Measurements from ENCODE around the gene DPP6. TPM values are rescaled to one million over a fixed set of nuclear protein-coding genes. Genes with fewer than 3 reads are reported as not detected.
"Not testable (repeated sequence)": the region's sequence is repeated elsewhere in the genome, so short reads cannot be mapped to it uniquely, and the experiment has no call there.

The DPP6 gene
- polyA plus RNA-seq, 2 of the 4 experiments (the other 2 are of a cell fraction) = not detected

DNA sequence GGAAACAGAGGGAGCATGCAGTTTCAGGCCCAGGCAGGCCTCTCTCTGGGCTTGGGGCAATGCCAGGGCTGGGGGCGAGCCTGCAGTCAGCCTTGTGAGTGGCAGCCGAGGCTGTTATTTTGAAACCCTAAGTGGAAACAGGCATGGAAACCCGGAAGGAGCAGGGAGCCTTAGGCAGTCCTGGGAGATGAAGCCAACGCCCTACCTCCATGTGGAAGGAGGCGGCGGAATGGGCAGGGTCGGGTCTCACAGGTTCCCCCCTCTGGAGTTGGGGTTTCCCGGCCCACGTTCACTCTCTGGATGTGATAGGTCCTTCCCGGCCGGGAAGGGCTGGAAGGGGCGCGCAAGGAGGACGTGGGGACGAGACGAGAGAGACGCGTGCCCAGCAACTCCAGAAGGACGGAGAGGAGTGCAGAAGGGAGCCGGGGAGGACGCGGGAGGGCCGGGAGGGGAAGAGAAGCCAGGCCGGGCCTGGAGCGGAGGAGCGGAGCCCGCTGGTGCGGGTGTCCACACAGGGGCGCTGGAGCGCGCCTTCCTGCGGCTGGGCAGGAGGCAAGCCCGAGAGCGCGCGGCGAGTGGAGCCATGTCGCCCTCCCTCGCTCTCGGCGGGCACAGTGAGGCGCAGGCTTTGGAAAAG lies 1.1 kb upstream of the DPP6 start:
- peak; percentile 89 to 98 for ATAC-seq

DNA sequence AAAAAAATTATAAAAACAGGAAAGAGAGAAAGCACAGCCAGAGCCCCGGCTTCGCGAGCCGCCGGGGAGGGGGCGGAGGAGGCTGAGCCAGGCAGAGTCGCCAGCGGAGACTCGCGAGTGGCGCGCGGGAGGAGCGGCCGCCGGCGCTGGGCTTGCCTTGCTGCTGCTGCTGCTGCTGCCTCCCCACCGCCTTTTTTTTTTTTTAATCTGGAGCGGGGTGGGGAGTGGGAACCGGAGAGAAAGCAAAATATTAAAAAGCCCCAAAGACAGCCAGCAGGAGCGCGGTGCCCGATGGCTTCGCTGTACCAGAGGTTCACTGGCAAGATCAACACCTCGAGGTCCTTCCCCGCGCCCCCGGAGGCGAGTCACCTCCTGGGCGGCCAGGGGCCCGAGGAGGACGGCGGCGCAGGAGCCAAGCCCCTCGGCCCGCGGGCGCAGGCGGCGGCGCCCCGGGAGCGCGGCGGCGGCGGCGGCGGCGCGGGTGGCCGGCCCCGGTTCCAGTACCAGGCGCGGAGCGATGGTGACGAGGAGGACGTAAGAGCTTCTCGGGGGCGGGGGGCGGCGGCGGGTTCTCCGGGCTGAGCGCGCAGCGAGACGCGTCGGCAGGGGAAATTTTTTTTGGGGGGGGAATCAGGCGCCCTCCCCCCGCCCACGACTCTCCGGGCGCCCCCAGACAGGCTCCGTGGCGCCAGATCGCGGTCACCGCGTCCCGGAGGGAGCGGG lies 493 bp downstream of the DPP6 start:
- DNase-seq (ENCODE audit: low read depth in 1 of 2, low spot score in 1 of 2); H3K4me3 ChIP-seq; H3K27ac ChIP-seq; POLR2A ChIA-PET; H3K9me3 ChIP-seq; H3K4me1 ChIP-seq; ATAC-seq; H3K4me2 ChIP-seq; FAIRE-seq; CTCF ChIA-PET: not testable (repeated sequence)
- 75% methylated on average over 58 of the region's 83 CpGs for WGBS (ENCODE audit: missing lambda C conversion rate)

More for the DNA sequence above, 1.1 kb upstream of the DPP6 start:
- CTCF ChIA-PET; H3K4me1 ChIP-seq; FAIRE-seq; H3K4me2 ChIP-seq; DNase-seq (ENCODE audit: low read depth in 1 of 2, low spot score in 1 of 2); H3K4me3 ChIP-seq; POLR2A ChIA-PET; H3K27ac ChIP-seq; H3K9me3 ChIP-seq: not testable (repeated sequence)
- 51% methylated on average over 14 of the region's 42 CpGs for WGBS (ENCODE audit: missing lambda C conversion rate)

DNA sequence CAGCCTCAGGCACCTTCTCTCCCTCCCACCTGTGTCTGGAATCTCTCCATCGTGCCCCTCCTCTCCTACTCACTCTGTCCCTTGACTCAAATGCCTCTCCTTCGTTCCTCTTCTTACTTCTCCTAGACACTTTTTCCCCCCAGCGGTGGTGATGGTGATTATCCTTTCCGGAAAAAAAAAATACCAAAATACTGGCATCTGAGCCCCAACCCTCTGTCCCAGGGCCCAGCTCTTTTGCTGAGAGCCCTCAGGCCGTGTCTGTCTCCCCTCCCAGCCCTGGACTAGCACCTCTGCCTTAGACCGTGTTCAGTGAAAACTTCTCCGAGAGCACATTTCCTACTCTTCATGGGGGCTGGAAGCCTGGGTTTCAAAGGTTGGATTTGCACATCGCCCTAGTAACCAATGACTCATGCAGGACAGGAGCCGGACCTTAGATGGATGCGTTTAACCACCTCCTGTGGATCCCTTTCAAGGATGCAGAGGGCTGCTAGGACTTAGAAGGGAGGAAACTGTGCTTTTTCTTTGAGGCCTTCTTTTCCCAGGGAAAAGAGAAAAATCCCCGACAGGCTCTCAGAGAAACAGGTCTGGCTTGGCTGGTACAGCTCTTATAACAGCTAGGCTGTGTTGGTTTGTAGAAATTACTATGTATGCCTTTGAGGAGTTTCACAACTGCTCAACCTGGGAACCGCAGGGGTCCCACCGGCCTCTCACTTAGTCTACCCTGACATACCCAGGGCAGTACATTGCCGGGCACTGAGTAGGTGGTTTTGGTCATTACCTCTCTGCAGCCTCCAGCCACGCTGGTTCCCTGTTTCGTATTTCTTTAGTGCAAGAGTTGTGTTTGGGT lies 1.5 kb downstream of the DPP6 start:
- H3K4me1 ChIP-seq; H3K27ac ChIP-seq; DNase-seq (ENCODE audit: low read depth in 1 of 2, low spot score in 1 of 2); POLR2A ChIA-PET; H3K9me3 ChIP-seq; H3K4me2 ChIP-seq; FAIRE-seq; CTCF ChIA-PET; H3K4me3 ChIP-seq: not testable (repeated sequence)
- ATAC-seq = peak; percentile 72 to 80
- WGBS (ENCODE audit: missing lambda C conversion rate) = 17% methylated on average over 9 of the region's 16 CpGs

DNA sequence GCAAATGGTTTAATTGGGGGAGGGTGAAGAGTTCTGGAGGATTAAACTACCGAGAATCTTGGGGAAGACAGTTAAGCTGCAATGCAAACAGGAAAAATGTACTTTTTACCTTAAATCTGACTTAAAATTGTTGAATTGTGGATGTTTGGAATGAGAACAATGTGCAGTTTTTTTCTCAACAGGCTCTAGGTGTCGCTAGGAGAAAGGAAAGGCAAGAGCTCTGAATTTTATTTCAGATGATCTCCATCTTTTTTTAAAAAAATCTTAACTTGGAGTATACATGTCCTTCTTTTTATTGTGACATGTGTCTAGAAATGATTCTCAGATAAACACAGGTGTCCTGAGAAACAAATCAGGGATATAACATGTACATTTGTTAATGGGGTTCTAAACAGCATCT lies 2.5 kb downstream of the DPP6 start:
- FAIRE-seq; H3K4me2 ChIP-seq; DNase-seq (ENCODE audit: low read depth in 1 of 2, low spot score in 1 of 2); CTCF ChIA-PET; ATAC-seq; H3K4me3 ChIP-seq; H3K4me1 ChIP-seq; POLR2A ChIA-PET; H3K9me3 ChIP-seq; H3K27ac ChIP-seq: not testable (repeated sequence)
- WGBS (ENCODE audit: missing lambda C conversion rate) = 0% methylated on average over 1 of the region's 2 CpGs

DNA sequence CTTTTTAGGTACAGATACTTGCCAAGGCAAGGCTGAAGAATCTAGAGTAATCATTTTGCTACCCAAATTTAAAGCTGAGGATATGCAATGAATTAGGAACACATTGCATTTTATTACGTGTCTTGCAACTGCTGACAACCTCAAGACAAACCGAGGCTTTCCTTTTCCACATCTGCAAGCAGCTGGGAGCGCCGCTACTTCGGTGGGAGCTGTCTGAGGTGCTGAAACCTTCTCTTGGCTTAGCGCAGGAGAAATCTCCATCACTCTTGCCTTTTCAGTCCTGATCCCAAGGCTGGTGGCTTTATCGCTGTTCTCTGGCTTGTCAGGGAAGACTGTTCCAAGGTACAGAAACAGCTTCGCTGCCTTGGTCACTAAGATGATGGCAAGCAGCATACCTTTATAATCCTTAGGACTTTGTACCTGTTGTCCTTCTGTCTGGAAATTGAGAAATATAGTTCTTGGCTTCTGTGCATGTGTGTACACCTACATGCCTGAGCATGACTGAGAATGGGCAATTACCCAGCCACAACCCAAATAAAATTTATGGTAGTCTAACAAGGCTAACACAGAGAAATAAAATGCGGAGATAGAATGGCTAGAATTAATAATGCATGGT lies 3.4 kb downstream of the DPP6 start:
- ATAC-seq = peak; percentile 37 to 41; a peak in 1 of 6 replicates
- CTCF ChIA-PET, H3K9me3 ChIP-seq, FAIRE-seq, H3K4me1 ChIP-seq, H3K27ac ChIP-seq, H3K4me2 ChIP-seq, H3K4me3 ChIP-seq, POLR2A ChIA-PET: not testable (repeated sequence)
- WGBS (ENCODE audit: missing lambda C conversion rate) = 15% methylated on average over 8 of the region's 9 CpGs
- TF ChIP-seq, protein P1, sequence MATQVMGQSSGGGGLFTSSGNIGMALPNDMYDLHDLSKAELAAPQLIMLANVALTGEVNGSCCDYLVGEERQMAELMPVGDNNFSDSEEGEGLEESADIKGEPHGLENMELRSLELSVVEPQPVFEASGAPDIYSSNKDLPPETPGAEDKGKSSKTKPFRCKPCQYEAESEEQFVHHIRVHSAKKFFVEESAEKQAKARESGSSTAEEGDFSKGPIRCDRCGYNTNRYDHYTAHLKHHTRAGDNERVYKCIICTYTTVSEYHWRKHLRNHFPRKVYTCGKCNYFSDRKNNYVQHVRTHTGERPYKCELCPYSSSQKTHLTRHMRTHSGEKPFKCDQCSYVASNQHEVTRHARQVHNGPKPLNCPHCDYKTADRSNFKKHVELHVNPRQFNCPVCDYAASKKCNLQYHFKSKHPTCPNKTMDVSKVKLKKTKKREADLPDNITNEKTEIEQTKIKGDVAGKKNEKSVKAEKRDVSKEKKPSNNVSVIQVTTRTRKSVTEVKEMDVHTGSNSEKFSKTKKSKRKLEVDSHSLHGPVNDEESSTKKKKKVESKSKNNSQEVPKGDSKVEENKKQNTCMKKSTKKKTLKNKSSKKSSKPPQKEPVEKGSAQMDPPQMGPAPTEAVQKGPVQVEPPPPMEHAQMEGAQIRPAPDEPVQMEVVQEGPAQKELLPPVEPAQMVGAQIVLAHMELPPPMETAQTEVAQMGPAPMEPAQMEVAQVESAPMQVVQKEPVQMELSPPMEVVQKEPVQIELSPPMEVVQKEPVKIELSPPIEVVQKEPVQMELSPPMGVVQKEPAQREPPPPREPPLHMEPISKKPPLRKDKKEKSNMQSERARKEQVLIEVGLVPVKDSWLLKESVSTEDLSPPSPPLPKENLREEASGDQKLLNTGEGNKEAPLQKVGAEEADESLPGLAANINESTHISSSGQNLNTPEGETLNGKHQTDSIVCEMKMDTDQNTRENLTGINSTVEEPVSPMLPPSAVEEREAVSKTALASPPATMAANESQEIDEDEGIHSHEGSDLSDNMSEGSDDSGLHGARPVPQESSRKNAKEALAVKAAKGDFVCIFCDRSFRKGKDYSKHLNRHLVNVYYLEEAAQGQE (IDR thresholded peaks at IDR 0.05) = peak; percentile 82
- peak in 1 of 2 experiments; percentile 33 for DNase-seq (ENCODE audit: low read depth in 1 of 2, low spot score in 1 of 2)

DNA sequence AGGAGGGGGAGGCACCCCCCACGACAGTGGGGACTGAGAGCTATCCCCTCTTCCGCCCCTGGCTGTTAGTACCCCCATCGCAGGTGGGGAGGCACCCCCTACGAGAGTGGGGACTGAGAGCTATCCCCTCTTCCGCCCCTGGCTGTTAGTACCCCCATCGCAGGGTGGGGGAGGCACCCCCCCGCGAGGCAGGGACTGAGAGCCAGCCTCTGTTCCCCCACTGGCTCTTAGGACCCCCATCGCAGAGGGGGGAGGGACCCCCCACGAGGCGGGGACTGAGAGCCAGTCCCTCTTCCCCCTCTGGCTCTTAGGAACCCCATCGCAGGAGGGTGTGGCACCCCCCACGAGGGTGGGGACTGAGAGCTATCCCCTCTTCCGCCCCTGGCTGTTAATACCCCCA lies 6.6 kb downstream of the DPP6 start:
- POLR2A ChIA-PET; H3K4me1 ChIP-seq; H3K4me2 ChIP-seq; H3K4me3 ChIP-seq; DNase-seq (ENCODE audit: low read depth in 1 of 2, low spot score in 1 of 2); ATAC-seq; H3K9me3 ChIP-seq; H3K27ac ChIP-seq; CTCF ChIA-PET; FAIRE-seq: not testable (repeated sequence)
- no CpG with 5 or more reads among the region's 14 CpGs for WGBS (ENCODE audit: missing lambda C conversion rate)

DNA sequence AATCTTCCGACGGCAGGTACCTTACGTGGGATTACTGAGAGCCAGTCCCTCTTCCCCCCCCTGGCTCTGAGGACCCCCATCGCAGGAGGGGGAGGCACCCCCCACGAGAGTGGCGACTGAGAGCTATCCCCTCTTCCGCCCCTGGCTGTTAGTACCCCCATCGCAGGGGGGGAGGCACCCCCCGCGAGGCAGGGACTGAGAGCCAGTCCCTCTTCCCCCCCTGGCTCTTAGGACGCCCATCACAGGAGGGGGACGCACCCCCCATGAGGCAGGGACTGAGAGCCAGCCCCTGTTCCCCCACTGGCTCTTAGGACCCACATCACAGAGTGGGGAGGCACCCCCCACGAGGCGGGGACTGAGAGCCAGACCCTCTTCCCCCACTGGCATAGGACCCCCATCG lies 8.4 kb downstream of the DPP6 start:
- FAIRE-seq; H3K4me3 ChIP-seq; H3K4me1 ChIP-seq; POLR2A ChIA-PET; ATAC-seq; DNase-seq (ENCODE audit: low read depth in 1 of 2, low spot score in 1 of 2); H3K9me3 ChIP-seq; H3K4me2 ChIP-seq; CTCF ChIA-PET; H3K27ac ChIP-seq: not testable (repeated sequence)
- WGBS (ENCODE audit: missing lambda C conversion rate) = 17% methylated on average over 3 of the region's 15 CpGs
